GM12878 (cell line): ENCODE measurements around the gene LRIG3. TPM values are rescaled to one million over a fixed set of nuclear protein-coding genes. Genes with fewer than 3 reads are reported as not detected.

Source experiments
- ATAC-seq: fragments of 200-7000 bp; cut with Tn5 transposase; 3 replicates; pipeline ENCODE4 v1.9.1; 2020; ENCODE audit warnings: mild to moderate bottlenecking, moderate library complexity
- BruUV-seq: library from RNA; stranded (reverse); fragments of 400-500 nt; replicated peaks from 2 replicates; lab custom pipeline; 2021; lab: Mats Ljungman, UMichigan
- CTCF ChIA-PET: fragments of 300-600 bp; sonication (Branson Sonifier 250); formaldehyde crosslinking; extraction: SDS; loops from one replicate; lab custom pipeline; 2021; ENCODE audit warnings: inconsistent platforms; lab: Yijun Ruan, JAX
- POLR2A ChIA-PET: fragments of 350-600 bp; formaldehyde crosslinking; extraction: SDS; loops from one replicate; lab custom pipeline; 2021; ENCODE audit warnings: inconsistent platforms; lab: Charles Lee
- RAD21 ChIA-PET: fragments of 300-600 bp; sonication (Branson Sonifier 250); formaldehyde crosslinking; loops from one replicate; lab custom pipeline; 2023; ENCODE audit warnings: antibody characterized with exemption; ENCODE audit not compliant: unreplicated experiment; lab: Charles Lee
- SMC1A ChIA-PET: fragments of 300-600 bp; sonication (Branson Sonifier 250); formaldehyde crosslinking; loops from one replicate; lab custom pipeline; 2023; ENCODE audit not compliant: unreplicated experiment, uncharacterized antibody; lab: Charles Lee
- DNase-seq: peaks from one replicate; pipeline ENCODE4 v3.0.0-alpha.2; 2011; ENCODE audit warnings: low read depth, low spot score
- FAIRE-seq: peaks from 3 replicates; lab custom pipeline; 2011; peaks lifted over from hg19 to GRCh38; lab: Jason Lieb, UNC
- H2AFZ ChIP-seq: 2 replicates; pipeline ENCODE4 v1.6.0; 2011; ENCODE audit warnings: low read depth, low read length, control low read depth; ENCODE audit not compliant: control insufficient read depth
- H3K27ac ChIP-seq: 2 replicates; pipeline ENCODE4 v1.5.1; 2011; ENCODE audit warnings: control low read depth; ENCODE audit not compliant: control insufficient read depth, insufficient read depth
- H3K27me3 ChIP-seq, 2 experiments: replicated peaks in 1 of 2; 2 replicates each; pipeline versions ENCODE4 v1.6.0 to v1.6.1; 2011; ENCODE audit warnings: low read length in 1 of 2; ENCODE audit not compliant: control insufficient read depth in 2 of 2, insufficient read depth in 2 of 2
- H3K36me3 ChIP-seq, 2 experiments: 2 replicates each; pipeline ENCODE4 v1.5.1; 2011; ENCODE audit warnings: low read length in 1 of 2; ENCODE audit not compliant: control insufficient read depth in 2 of 2, insufficient read depth in 2 of 2
- H3K4me1 ChIP-seq: 2 replicates; pipeline ENCODE4 v1.6.1; 2011; ENCODE audit warnings: mild to moderate bottlenecking, low read length, moderate library complexity, mixed read lengths; ENCODE audit not compliant: control insufficient read depth, insufficient read depth
- H3K4me2 ChIP-seq: 2 replicates; pipeline ENCODE4 v1.6.0; 2011; ENCODE audit warnings: control low read depth; ENCODE audit not compliant: control insufficient read depth, insufficient read depth
- H3K4me3 ChIP-seq: fragments of 200-600 bp; sonication (generic); 2 replicates; pipeline ENCODE4 v1.5.1; 2016
- H3K79me2 ChIP-seq: 2 replicates; pipeline ENCODE4 v1.6.0; 2011; ENCODE audit warnings: low read length; ENCODE audit not compliant: control insufficient read depth, insufficient read depth
- H3K9ac ChIP-seq: 2 replicates; pipeline ENCODE4 v1.8.0; 2011; ENCODE audit warnings: low read length, control low read depth, mixed read lengths; ENCODE audit not compliant: control insufficient read depth, insufficient read depth
- H3K9me3 ChIP-seq: replicated peaks from 3 replicates; pipeline ENCODE4 v1.5.1; 2011; ENCODE audit warnings: mild to moderate bottlenecking, low read length; ENCODE audit not compliant: control insufficient read depth, insufficient read depth
- H4K20me1 ChIP-seq: 2 replicates; pipeline ENCODE4 v1.6.0; 2011; ENCODE audit not compliant: control insufficient read depth, insufficient read depth
- E2F4 ChIP-seq: IDR thresholded peaks from 2 replicates; pipeline ENCODE4 v1.6.1; 2012; ENCODE audit warnings: low read depth, low read length, improper control_type of control experiment
- E2F8 ChIP-seq: fragments of 450-650 bp; IDR thresholded peaks from 2 replicates; pipeline ENCODE4 v1.6.1; 2018; ENCODE audit warnings: mild to moderate bottlenecking, low read depth, moderate library complexity; ENCODE audit not compliant: partially characterized antibody
- KLF5 ChIP-seq: fragments of 450-650 bp; IDR thresholded peaks from 2 replicates; pipeline ENCODE4 v1.6.1; 2014; ENCODE audit warnings: mild to moderate bottlenecking; ENCODE audit not compliant: partially characterized antibody
- LARP7 ChIP-seq: fragments of 450-650 bp; IDR thresholded peaks from 2 replicates; pipeline ENCODE4 v1.6.1; 2017; ENCODE audit warnings: mild to moderate bottlenecking
- RFX5 ChIP-seq: IDR thresholded peaks from 2 replicates; pipeline ENCODE4 v1.6.1; 2011; ENCODE audit warnings: low read depth, low read length, improper control_type of control experiment
- WRNIP1 ChIP-seq: IDR thresholded peaks from 2 replicates; pipeline ENCODE4 v1.6.1; 2011; ENCODE audit warnings: low read depth, low read length, improper control_type of control experiment, borderline replicate concordance
- WGBS: methylation state at CpG from one replicate; pipeline ENCODE4 v1.1.6; 2016; ENCODE audit warnings: low lambda C conversion rate; ENCODE audit not compliant: insufficient replicate concordance, insufficient coverage; ENCODE audit errors: missing lambda C conversion rate; 5-methylcytosine and 5-hydroxymethylcytosine counted together
- in situ Hi-C: fragments of 300-500 bp; cut with MboI; formaldehyde crosslinking; loops from 9 replicates; pipeline ENCODE4 v1.14.3; 2018; ENCODE audit warnings: mixed read lengths
- intact Hi-C: fragments of 100-400 bp; cut with micrococcal nuclease; formaldehyde crosslinking; loops from one replicate; pipeline ENCODE4 v1.14.2; 2022; ENCODE audit not compliant: unreplicated experiment
- polyA plus RNA-seq, 11 experiments: library from polyadenylated mRNA; depleted of rRNA in 4 of 11; unstranded in 6 of 11; stranded (reverse) in 5 of 11; fragments of >200 nt; fragmentation: Nextera tagmentation in 4 of 11; fragmentation: Illumina TruSeq in 1 of 11; extraction: Ambion mirVana in 4 of 11; extraction: Trizol in 1 of 11; gene quantifications; 1 replicate in 1 of 11; 2 replicates in 10 of 11; pipeline versions ENCODE4 v1.2.1 to v1.2.3, GENCODE V29; 2011 to 2016; ENCODE audit warnings: inconsistent platforms in 2 of 11, missing spikeins in 2 of 11, low read depth in 1 of 11
- total RNA-seq, 4 experiments: library from RNA; depleted of rRNA in 3 of 4; stranded (reverse); fragments of >200 nt in 3 of 4; fragmentation: Illumina TruSeq in 1 of 4; extraction: Trizol in 1 of 4; gene quantifications; 2 replicates each; pipeline versions ENCODE4 v1.2.1 to v1.2.3, GENCODE V29; 2013 to 2021

The LRIG3 gene
- total and polyA plus RNA-seq, 10 of the 15 experiments (the other 5 are each of a cell fraction or from before 2014, with no cell fraction given) = 0.95 to 8.5 (median 5.0) TPM

GRCh38 chr12:58961166-58961565 is 40.9 kb upstream of the LRIG3 start:
- TF ChIP-seq LARP7 = no peak
- TF ChIP-seq E2F4 = no peak
- no peak for TF ChIP-seq RFX5
- no peak for TF ChIP-seq E2F8
- TF ChIP-seq WRNIP1 = no peak
- TF ChIP-seq KLF5 = no peak
- ATAC-seq = no peak
- Histone ChIP-seq H3K27me3 (no peaks in the 10 kb centered on the region), H3K9ac (no peak overlapping the region), H3K27ac (no peak overlapping the region), H3K9me3 (no peaks in the 10 kb centered on the region), H3K36me3 (no peaks in the 10 kb centered on the region), H3K4me3 (no peak overlapping the region), H4K20me1 (no peaks in the 10 kb centered on the region), H3K4me1 (no peaks in the 10 kb centered on the region), H2AFZ (no peak overlapping the region), H3K4me2 (no peak overlapping the region), H3K79me2 (no peaks in the 10 kb centered on the region)
- CTCF ChIA-PET = no interaction called here
- in situ Hi-C loops (no loop called here), intact Hi-C loops (no loop called here)
- RAD21 ChIA-PET = no interaction called here
- no TSS peak for BruUV-seq
- SMC1A ChIA-PET = no interaction called here
- no peak for DNase-seq
- FAIRE-seq = no peak
- POLR2A ChIA-PET = no interaction called here
- WGBS = 58% methylated on average over 3 of the region's 3 CpGs
